Measurements from ENCODE around the gene VWA5B2. TPM values are rescaled to one million over a fixed set of nuclear protein-coding genes. Genes with fewer than 3 reads are reported as not detected.

The VWA5B2 gene
- 0.13 TPM in 1 of 2 replicates, not detected in the other for total RNA-seq

GRCh38 chr3:184229394-184230080 lies at the start of gene VWA5B2:
TSS of gene VWA5B2 (plus strand) at chr3:184229585. CDS start at chr3:184230529, 944 bp downstream.

GRCh38 chr3:184186184-184186901 lies 43.0 kb upstream of the VWA5B2 start, which contains the start of gene ABCF3:
TSS of gene ABCF3 (plus strand) at chr3:184186199. CDS start at chr3:184186208, 9 bp downstream.

GRCh38 chr3:184248454-184249411 lies 19.3 kb downstream of the VWA5B2 start, which contains the start of gene ALG3:
TSS of gene ALG3 (minus strand) at chr3:184248962. CDS start at chr3:184248940, 22 bp downstream.

GRCh38 chr3:184249412-184250166 lies 20.2 kb downstream of the VWA5B2 start, which contains the start of gene EEF1AKMT4:
TSS of gene EEF1AKMT4 (plus strand) at chr3:184249672. CDS start at chr3:184249695, 23 bp downstream.

GRCh38 chr3:184261270-184261853 lies 32.0 kb downstream of the VWA5B2 start, which contains the start of gene CAMK2N2:
TSS of gene CAMK2N2 (minus strand) at chr3:184261553. CDS start at chr3:184261285, 268 bp downstream.

GRCh38 chr3:184275961-184276910 lies 46.9 kb downstream of the VWA5B2 start, which contains the start of gene ECE2:
TSS of gene ECE2 (plus strand) at chr3:184276022. CDS start at chr3:184276154, 132 bp downstream.

Other genes with a start within 250 kb of the VWA5B2 start
- 7.9 and 17.1 TPM in 2 replicates for gene ABCC5, start 211.7 kb upstream of the VWA5B2 start, total RNA-seq
- not detected in 2 replicates for gene HTR3D, start 197.8 kb upstream of the VWA5B2 start, total RNA-seq
- gene HTR3C, start 176.5 kb upstream of the VWA5B2 start, total RNA-seq = not detected in 2 replicates
- gene HTR3E, start 132.5 kb upstream of the VWA5B2 start, total RNA-seq = not detected in 2 replicates
- 31.7 and 50.0 TPM in 2 replicates for gene EIF2B5, start 94.2 kb upstream of the VWA5B2 start, total RNA-seq
- 15.9 and 28.8 TPM in 2 replicates for gene DVL3, start 74.2 kb upstream of the VWA5B2 start, total RNA-seq
- gene AP2M1, start 54.7 kb upstream of the VWA5B2 start, total RNA-seq = 396 and 554 TPM in 2 replicates
- 38.5 and 54.1 TPM in 2 replicates for gene ABCF3, start 43.4 kb upstream of the VWA5B2 start, total RNA-seq
- 14.6 and 43.5 TPM in 2 replicates for gene ALG3, start 19.4 kb downstream of the VWA5B2 start, total RNA-seq
- 3.2 and 3.4 TPM in 2 replicates for gene EEF1AKMT4, start 20.1 kb downstream of the VWA5B2 start, total RNA-seq
- gene CAMK2N2, start 32.0 kb downstream of the VWA5B2 start, total RNA-seq = 0.13 TPM in 1 of 2 replicates, not detected in the other
- gene ECE2, start 46.4 kb downstream of the VWA5B2 start, total RNA-seq = not detected in 2 replicates
- 371 and 561 TPM in 2 replicates for gene PSMD2, start 69.7 kb downstream of the VWA5B2 start, total RNA-seq
- 301 and 661 TPM in 2 replicates for gene EIF4G1, start 85.0 kb downstream of the VWA5B2 start, total RNA-seq
- 16.4 and 43.0 TPM in 2 replicates for gene FAM131A, start 108.0 kb downstream of the VWA5B2 start, total RNA-seq
- 1.3 and 2.6 TPM in 2 replicates for gene CLCN2, start 132.0 kb downstream of the VWA5B2 start, total RNA-seq
- 74.5 and 97.8 TPM in 2 replicates for gene POLR2H, start 132.1 kb downstream of the VWA5B2 start, total RNA-seq
- gene THPO, start 148.6 kb downstream of the VWA5B2 start, total RNA-seq = not detected in 2 replicates
- gene CHRD, start 150.5 kb downstream of the VWA5B2 start, total RNA-seq = 0.16 and 0.69 TPM in 2 replicates